ENCODE results near the gene RXRA.

DNA sequence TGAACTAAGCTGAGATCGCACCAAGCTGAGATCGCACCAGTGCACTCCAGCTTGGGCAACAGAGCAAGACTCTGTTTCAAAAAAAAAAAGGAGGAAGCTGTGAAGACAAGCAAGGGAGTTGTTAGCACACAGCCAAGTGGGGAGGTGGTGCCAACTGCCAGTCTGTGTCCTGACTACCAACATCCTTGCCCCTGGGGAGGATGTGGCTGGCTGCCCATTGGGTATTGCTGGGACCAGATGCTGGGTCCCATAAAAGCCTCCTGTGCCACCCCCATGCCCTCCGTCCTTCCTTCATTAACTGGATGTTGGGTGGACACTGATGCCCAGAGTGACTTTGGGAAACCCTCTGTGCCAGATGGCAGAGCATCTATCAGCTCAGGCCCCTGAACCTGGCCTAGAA lies 158.2 kb downstream of the RXRA start:
- TF ChIP-seq EZH2 (IDR thresholded peaks at IDR 0.05) (no peak), POLR2AphosphoS5 (IDR thresholded peaks at IDR 0.05; ENCODE audit: borderline replicate concordance, low read depth, low read length) (no peak), FOXP2 (optimal IDR thresholded peaks at IDR 0.05; ENCODE audit: control extremely low read depth, extremely low read length, insufficient read depth) (no peak)
